Neural cell (in vitro differentiated cells): ENCODE measurements around the gene EIF4E2. TPM values are rescaled to one million over a fixed set of nuclear protein-coding genes. Genes with fewer than 3 reads are reported as not detected.

Source experiments
- H2AFZ ChIP-seq: fragments of 200-600, 300-800 bp; sonication (generic), shearing (Covaris generic); 2 replicates; pipeline ENCODE4 v1.6.0; 2014; ENCODE audit warnings: low read depth, mild to moderate bottlenecking, antibody characterized with exemption, low read length, moderate library complexity
- H3F3A ChIP-seq: fragments of 200-600 bp; shearing (Covaris generic); 2 replicates; pipeline ENCODE4 v1.6.1; 2016; ENCODE audit warnings: mild to moderate bottlenecking, moderate library complexity, mixed read lengths, antibody characterized with exemption, low read length; ENCODE audit not compliant: insufficient read depth, poor library complexity, severe bottlenecking
- H3K27ac ChIP-seq: fragments of 200-600, 300-800 bp; sonication (generic), shearing (Covaris generic); 2 replicates; pipeline ENCODE4 v1.5.1; 2014; ENCODE audit warnings: mild to moderate bottlenecking, low read length, moderate library complexity
- H3K27me3 ChIP-seq: fragments of 300-800, 200-600 bp; sonication (generic), shearing (Covaris generic); 2 replicates; pipeline ENCODE4 v1.6.0; 2014; ENCODE audit warnings: mild to moderate bottlenecking, low read depth, low read length, moderate library complexity; ENCODE audit not compliant: insufficient read depth
- H3K36me3 ChIP-seq: fragments of 300-800, 200-600 bp; sonication (generic), shearing (Covaris generic); 2 replicates; pipeline ENCODE4 v1.5.1; 2014; ENCODE audit warnings: mild to moderate bottlenecking, antibody characterized with exemption, low read length, moderate library complexity; ENCODE audit not compliant: insufficient read depth
- H3K4me2 ChIP-seq: fragments of 300-800, 200-600 bp; sonication (generic), shearing (Covaris generic); 2 replicates; pipeline ENCODE4 v1.6.0; 2014; ENCODE audit warnings: mild to moderate bottlenecking, low read length
- H3K4me3 ChIP-seq: fragments of 300-800, 200-600 bp; sonication (generic), shearing (Covaris generic); 2 replicates; pipeline ENCODE4 v1.5.1; 2014; ENCODE audit warnings: mild to moderate bottlenecking, low read length, moderate library complexity
- H3K79me2 ChIP-seq: fragments of 200-600 bp; shearing (Covaris generic); replicated peaks from 2 replicates; pipeline ENCODE4 v1.6.0; 2014; ENCODE audit warnings: mild to moderate bottlenecking, low read length, moderate library complexity; ENCODE audit not compliant: insufficient read depth
- H3K9ac ChIP-seq: fragments of 300-800, 200-600 bp; sonication (generic), shearing (Covaris generic); 2 replicates; pipeline ENCODE4 v1.6.1; 2016; ENCODE audit warnings: mild to moderate bottlenecking, low read length, mixed read lengths
- H3K9me2 ChIP-seq: fragments of 200-600 bp; shearing (Covaris generic); 2 replicates; pipeline ENCODE4 v1.6.1; 2016; ENCODE audit warnings: mild to moderate bottlenecking, low read length, mixed read lengths; ENCODE audit not compliant: insufficient read depth
- H3K9me3 ChIP-seq: fragments of 200-600, 300-800 bp; sonication (generic), shearing (Covaris generic); 2 replicates; pipeline ENCODE4 v1.6.1; 2016; ENCODE audit warnings: mild to moderate bottlenecking, mixed run types, low read length, moderate library complexity, mixed read lengths
- H4K20me1 ChIP-seq: fragments of 200-600 bp; shearing (Covaris generic); 2 replicates; pipeline ENCODE4 v1.6.1; 2016; ENCODE audit warnings: mild to moderate bottlenecking, mixed run types; ENCODE audit not compliant: insufficient read depth
- CTCF ChIP-seq: fragments of 450-650 bp; IDR thresholded peaks from 2 replicates; pipeline ENCODE4 v1.5.1; 2014; ENCODE audit warnings: antibody characterized with exemption, mild to moderate bottlenecking, moderate library complexity; ENCODE audit not compliant: poor library complexity, severe bottlenecking
- EP300 ChIP-seq: fragments of 450-650 bp; conservative IDR thresholded peaks from 2 replicates; pipeline ENCODE4 v1.6.1; 2014; ENCODE audit warnings: antibody characterized with exemption, mild to moderate bottlenecking, moderate library complexity; ENCODE audit not compliant: poor library complexity, severe bottlenecking
- EZH2 ChIP-seq: fragments of 200-600, 300-800 bp; shearing (Covaris generic), sonication (generic); IDR thresholded peaks from 2 replicates; pipeline ENCODE4 v1.6.1; 2014; ENCODE audit warnings: antibody characterized with exemption, low read length, borderline replicate concordance, mild to moderate bottlenecking; ENCODE audit not compliant: insufficient read depth, poor library complexity, severe bottlenecking
- MXI1 ChIP-seq: fragments of 450-650 bp; conservative IDR thresholded peaks from 2 replicates; pipeline ENCODE4 v1.6.1; 2014; ENCODE audit warnings: antibody characterized with exemption, mild to moderate bottlenecking; ENCODE audit not compliant: poor library complexity, severe bottlenecking
- POLR2AphosphoS5 ChIP-seq: IDR thresholded peaks from 2 replicates; pipeline ENCODE4 v1.6.1; 2012
- RAD21 ChIP-seq: fragments of 450-650 bp; conservative IDR thresholded peaks from 2 replicates; pipeline ENCODE4 v1.6.1; 2014; ENCODE audit warnings: antibody characterized with exemption, mild to moderate bottlenecking, moderate library complexity
- REST ChIP-seq: IDR thresholded peaks from 2 replicates; pipeline ENCODE4 v1.6.1; 2012; ENCODE audit warnings: borderline replicate concordance
- SMC3 ChIP-seq: fragments of 450-650 bp; conservative IDR thresholded peaks from 2 replicates; pipeline ENCODE4 v1.6.1; 2014; ENCODE audit warnings: antibody characterized with exemption, mild to moderate bottlenecking, moderate library complexity; ENCODE audit not compliant: poor library complexity
- TAF1 ChIP-seq: IDR thresholded peaks from 2 replicates; pipeline ENCODE4 v1.6.1; 2012; ENCODE audit warnings: low read depth
- polyA plus RNA-seq: library from polyadenylated mRNA; depleted of rRNA; stranded (reverse); fragments of >200 nt; gene quantifications from 2 replicates; pipeline ENCODE4 v1.2.3, GENCODE V29; 2014

EIF4E2 gene
- polyA plus RNA-seq, 1 donor from 2014 or later = 57.6 TPM

GRCh38 chr2:232562515-232563151 lies 12.1 kb downstream of the EIF4E2 start:
- Histone ChIP-seq H4K20me1 (no peaks in the 10 kb centered on the region), H3K79me2 (no peaks in the 10 kb centered on the region), H3K9me3 (no peaks in the 10 kb centered on the region), H3K27me3 (no peaks in the 10 kb centered on the region), H3K4me2 (no peak overlapping the region), H3K9ac (no peak overlapping the region), H3K9me2 (no peaks in the 10 kb centered on the region), H3K4me3 (no peak overlapping the region), H2AFZ (no peak overlapping the region), H3K36me3 (no peaks in the 10 kb centered on the region), H3F3A (no peaks in the 10 kb centered on the region), H3K27ac (no peak overlapping the region)
- no peak for TF ChIP-seq CTCF
- TF ChIP-seq RAD21 = no peak

GRCh38 chr2:232563580-232563979 lies 13.1 kb downstream of the EIF4E2 start:
- no peaks in the 10 kb centered on the region for H3K9me2 ChIP-seq
- H3K4me3 ChIP-seq = no peak overlapping the region
- no peaks in the 10 kb centered on the region for H3K9me3 ChIP-seq
- H3K27me3 ChIP-seq = no peaks in the 10 kb centered on the region
- no peak for TF ChIP-seq SMC3
- H3K9ac ChIP-seq = no peak overlapping the region
- no peaks in the 10 kb centered on the region for H4K20me1 ChIP-seq
- no peaks in the 10 kb centered on the region for H3K36me3 ChIP-seq
- H3K4me2 ChIP-seq = no peak overlapping the region
- no peak overlapping the region for H2AFZ ChIP-seq
- no peak overlapping the region for H3K27ac ChIP-seq
- no peaks in the 10 kb centered on the region for H3K79me2 ChIP-seq
- no peaks in the 10 kb centered on the region for H3F3A ChIP-seq

- H2AFZ ChIP-seq = no peak overlapping the region
- no peaks in the 10 kb centered on the region for H4K20me1 ChIP-seq
- no peaks in the 10 kb centered on the region for H3K79me2 ChIP-seq
- no peaks in the 10 kb centered on the region for H3F3A ChIP-seq
- no peak overlapping the region for H3K27ac ChIP-seq
- H3K4me2 ChIP-seq = no peak overlapping the region
- no peaks in the 10 kb centered on the region for H3K9me3 ChIP-seq
- H3K27me3 ChIP-seq = no peaks in the 10 kb centered on the region
- H3K4me3 ChIP-seq = no peak overlapping the region
- no peaks in the 10 kb centered on the region for H3K9me2 ChIP-seq
- no peak overlapping the region for H3K9ac ChIP-seq
- no peaks in the 10 kb centered on the region for H3K36me3 ChIP-seq
- no peak for TF ChIP-seq EP300
- no peak for TF ChIP-seq EZH2
- no peak for TF ChIP-seq POLR2AphosphoS5
- no peak for TF ChIP-seq REST
- no peak for TF ChIP-seq MXI1
- no peak for TF ChIP-seq TAF1
- TF ChIP-seq SMC3 = no peak
- no peak for TF ChIP-seq CTCF
- TF ChIP-seq RAD21 = no peak
Measured at GRCh38 chr2:232567721-232568120, 17.2 kb downstream of the EIF4E2 start.
